ENCODE measurements around the gene BDKRB2.

Gene BDKRB2

GRCh38 chr14:96252999-96253539, 48.4 kb downstream of the BDKRB2 start:
- peak; percentile 83 for DNase-seq (ENCODE audit: low read depth)

- no peak for DNase-seq (ENCODE audit: low read depth)
Observed at GRCh38 chr14:96254687-96255086, 50.0 kb downstream of the BDKRB2 start.

GRCh38 chr14:96255501-96256366, 51.1 kb downstream of the BDKRB2 start, which contains the start of gene BDKRB1:
Gene BDKRB1 (plus strand): TSS chr14:96256210. CDS start chr14:96263683, 7,473 bp downstream.
- peak; percentile 75 for DNase-seq (ENCODE audit: low read depth)

GRCh38 chr14:96256407-96256806, 51.8 kb downstream of the BDKRB2 start:
- DNase-seq (ENCODE audit: low read depth), result no peak

- DNase-seq (ENCODE audit: low read depth), result no peak
Observed at GRCh38 chr14:96257056-96257455, 52.4 kb downstream of the BDKRB2 start.

GRCh38 chr14:96257900-96258299, 53.3 kb downstream of the BDKRB2 start:
- no peak for DNase-seq (ENCODE audit: low read depth)

GRCh38 chr14:96260341-96260821, 55.7 kb downstream of the BDKRB2 start:
- DNase-seq (ENCODE audit: low read depth), result no peak

- DNase-seq (ENCODE audit: low read depth), result no peak
Observed at GRCh38 chr14:96261053-96261452, 56.4 kb downstream of the BDKRB2 start.

- no peak for DNase-seq (ENCODE audit: low read depth)
Observed at GRCh38 chr14:96261772-96262655, 57.4 kb downstream of the BDKRB2 start.

GRCh38 chr14:96263347-96264199, 58.9 kb downstream of the BDKRB2 start:
- DNase-seq (ENCODE audit: low read depth), result no peak

- DNase-seq (ENCODE audit: low read depth), result no peak
Observed at GRCh38 chr14:96264200-96264553, 59.5 kb downstream of the BDKRB2 start.

- DNase-seq (ENCODE audit: low read depth), result no peak
Observed at GRCh38 chr14:96264853-96265252, 60.2 kb downstream of the BDKRB2 start.

GRCh38 chr14:96265383-96266095, 60.9 kb downstream of the BDKRB2 start:
- no peak for DNase-seq (ENCODE audit: low read depth)

GRCh38 chr14:96267336-96267735, 62.7 kb downstream of the BDKRB2 start:
- DNase-seq (ENCODE audit: low read depth), result no peak

GRCh38 chr14:96267916-96268315, 63.3 kb downstream of the BDKRB2 start:
- DNase-seq (ENCODE audit: low read depth), result no peak

GRCh38 chr14:96268431-96269358, 64.1 kb downstream of the BDKRB2 start:
- DNase-seq (ENCODE audit: low read depth), result no peak

GRCh38 chr14:96269359-96269710, 64.7 kb downstream of the BDKRB2 start:
- no peak for DNase-seq (ENCODE audit: low read depth)

- DNase-seq (ENCODE audit: low read depth), result no peak
Observed at GRCh38 chr14:96270565-96271420, 66.2 kb downstream of the BDKRB2 start.

- DNase-seq (ENCODE audit: low read depth), result no peak
Observed at GRCh38 chr14:96271421-96271762, 66.8 kb downstream of the BDKRB2 start.
